Skin epidermis (tissue), 12 donors: ENCODE measurements around the gene PJVK.
A peak's percentile ranks its signal among the peaks of the same experiment; 100 is the strongest.
"Not testable (repeated sequence)": the region's sequence is repeated elsewhere in the genome, so short reads cannot be mapped to it uniquely, and the experiment has no call there.

Source experiments
- H3K27ac ChIP-seq, 21 experiments: fragments of 200-600 bp; sonication (generic) in 11 of 21; one replicate each; pipeline ENCODE4 v1.5.0; 2020; ENCODE audit warnings: mild to moderate bottlenecking in 3 of 21, inconsistent platforms in 2 of 21, moderate library complexity in 2 of 21
- H3K4me3 ChIP-seq, 7 experiments: fragments of 200-600 bp; sonication (generic) in 2 of 7; one replicate each; pipeline ENCODE4 v1.5.0; 2020; ENCODE audit warnings: inconsistent platforms in 2 of 7, mild to moderate bottlenecking in 2 of 7, moderate library complexity in 1 of 7

Gene PJVK

GRCh38 chr2:178450774-178451525 is at the start of gene PJVK, which contains the start of gene PRKRA:
Gene PJVK, plus strand, starts transcription at chr2:178451378. Its CDS starts 2,032 bp downstream, at chr2:178453410.
Gene PRKRA, minus strand, starts transcription at chr2:178451175. Its CDS starts 145 bp downstream, at chr2:178451030.
- H3K4me3 ChIP-seq, result peak within 1 kb of the TSS; percentile 73 to 95 (median 86)
- peak within 1 kb of the TSS; percentile 79 to 99 (median 98) for H3K27ac ChIP-seq

GRCh38 chr2:178401994-178402437 is 49.2 kb upstream of the PJVK start:
- Histone ChIP-seq H3K27ac (no peak overlapping the region), H3K4me3 (no peak overlapping the region)

GRCh38 chr2:178403671-178404306 is 47.4 kb upstream of the PJVK start:
- peak overlapping the region in 2 of 21 experiments; percentile 21 to 22 for H3K27ac ChIP-seq
- no peak overlapping the region for H3K4me3 ChIP-seq

GRCh38 chr2:178404368-178404767 is 46.8 kb upstream of the PJVK start:
- H3K27ac ChIP-seq, result peak overlapping the region in 1 of 21 experiments; percentile 21

GRCh38 chr2:178409261-178409660 is 41.9 kb upstream of the PJVK start:
- Histone ChIP-seq H3K27ac (no peak overlapping the region), H3K4me3 (no peak overlapping the region)

More at GRCh38 chr2:178404368-178404767, 46.8 kb upstream of the PJVK start:
- no peak overlapping the region for H3K4me3 ChIP-seq

GRCh38 chr2:178412047-178412446 is 39.1 kb upstream of the PJVK start:
- no peak overlapping the region for H3K27ac ChIP-seq

GRCh38 chr2:178412453-178412852 is 38.7 kb upstream of the PJVK start:
- not testable (repeated sequence) for H3K4me3 ChIP-seq, H3K27ac ChIP-seq

More at GRCh38 chr2:178412047-178412446, 39.1 kb upstream of the PJVK start:
- H3K4me3 ChIP-seq, result no peak overlapping the region

- peak overlapping the region; percentile 37 to 81 (median 49) for H3K4me3 ChIP-seq
- peak overlapping the region; percentile 54 to 99 (median 94) for H3K27ac ChIP-seq
Measured at GRCh38 chr2:178413472-178414265, 37.5 kb upstream of the PJVK start.

- Histone ChIP-seq H3K27ac (peak overlapping the region in 20 of 21 experiments; percentile 81 to 99 (median 94)), H3K4me3 (peak overlapping the region; percentile 37 to 81 (median 49))
Measured at GRCh38 chr2:178414266-178415247, 36.6 kb upstream of the PJVK start.

- no peak overlapping the region for H3K27ac ChIP-seq
- no peak overlapping the region for H3K4me3 ChIP-seq
Measured at GRCh38 chr2:178415979-178416378, 35.2 kb upstream of the PJVK start.

GRCh38 chr2:178417916-178418315 is 33.3 kb upstream of the PJVK start:
- no peak overlapping the region for H3K4me3 ChIP-seq
- no peak overlapping the region for H3K27ac ChIP-seq

GRCh38 chr2:178418426-178418825 is 32.8 kb upstream of the PJVK start:
- no peak overlapping the region for H3K4me3 ChIP-seq

GRCh38 chr2:178419123-178419522 is 32.1 kb upstream of the PJVK start:
- Histone ChIP-seq H3K4me3 (no peak overlapping the region), H3K27ac (no peak overlapping the region)

More at GRCh38 chr2:178418426-178418825, 32.8 kb upstream of the PJVK start:
- no peak overlapping the region for H3K27ac ChIP-seq

GRCh38 chr2:178420463-178420999 is 30.6 kb upstream of the PJVK start:
- H3K27ac ChIP-seq, result no peak overlapping the region
- no peak overlapping the region for H3K4me3 ChIP-seq

GRCh38 chr2:178422097-178422496 is 29.1 kb upstream of the PJVK start:
- no peak overlapping the region for H3K27ac ChIP-seq
- H3K4me3 ChIP-seq, result no peak overlapping the region

- H3K4me3 ChIP-seq, H3K27ac ChIP-seq: not testable (repeated sequence)
Measured at GRCh38 chr2:178423746-178424145, 27.4 kb upstream of the PJVK start.

- H3K4me3 ChIP-seq, result no peak overlapping the region
- H3K27ac ChIP-seq, result no peak overlapping the region
Measured at GRCh38 chr2:178425255-178425827, 25.8 kb upstream of the PJVK start.

- Histone ChIP-seq H3K27ac (no peak overlapping the region), H3K4me3 (no peak overlapping the region)
Measured at GRCh38 chr2:178426388-178426787, 24.8 kb upstream of the PJVK start.
